ENCODE results near the gene MOB1B.
A peak's percentile ranks its signal among the peaks of the same experiment; 100 is the strongest.
"Not testable (repeated sequence)": the region's sequence is repeated elsewhere in the genome, so short reads cannot be mapped to it uniquely, and the experiment has no call there.

The MOB1B gene

GRCh38 chr4:70898581-70898980 is 3.6 kb upstream of the MOB1B start:
- H3K27me3 Mint-ChIP-seq, H3K9me3 Mint-ChIP-seq, H3K27ac Mint-ChIP-seq, H3K4me3 Mint-ChIP-seq, ATAC-seq, DNase-seq: not testable (repeated sequence)
- H3K4me1 Mint-ChIP-seq: peaks cover 12% of the 10 kb centered on the region

- DNase-seq (no peak), ATAC-seq (peak; percentile 10)
Measured at GRCh38 chr4:70901607-70901983, 574 bp upstream of the MOB1B start.

DNA sequence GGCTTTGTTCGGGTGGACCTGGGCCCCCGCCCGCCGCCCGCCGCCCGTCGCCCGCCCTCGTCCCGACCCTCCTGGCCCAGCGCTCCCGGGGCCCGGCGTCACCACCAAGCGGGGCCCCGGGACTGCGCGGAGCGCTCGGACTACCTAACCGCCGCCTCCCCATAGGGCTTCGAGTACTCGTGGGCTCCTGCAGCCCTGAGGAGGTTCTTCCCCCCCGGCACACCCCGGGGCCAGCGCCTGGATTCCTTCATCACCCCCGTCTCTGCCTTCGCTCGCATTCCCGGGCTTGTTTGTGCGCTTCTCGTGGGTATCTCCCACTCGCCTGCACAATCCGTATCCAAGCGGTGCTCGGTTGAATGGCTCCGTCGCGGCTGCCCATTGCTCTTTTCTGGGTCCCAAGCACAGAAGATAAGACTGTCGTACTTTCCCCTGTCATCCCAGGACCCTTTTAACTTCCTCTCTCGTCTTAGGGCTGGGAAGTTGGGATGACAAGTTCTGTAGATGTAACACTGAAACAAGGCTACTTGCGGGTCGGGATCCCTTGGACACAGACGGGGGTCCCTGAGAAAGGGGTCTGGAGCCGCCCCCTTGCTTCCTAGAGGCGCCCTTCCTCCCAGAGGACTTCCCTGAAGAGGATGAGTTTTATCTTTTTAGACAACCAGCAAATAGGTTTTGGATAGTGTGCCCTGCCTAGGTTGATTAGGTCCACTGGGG is 565 bp downstream of the MOB1B start:
- H3K4me3 Mint-ChIP-seq: peak overlapping the region; percentile 99
- peak in 1 of 2 donors; percentile 28 for DNase-seq
- peaks cover 41% of the 10 kb centered on the region for H3K4me1 Mint-ChIP-seq
- peak overlapping the region; percentile 96 for H3K27ac Mint-ChIP-seq
- no peaks in the 10 kb centered on the region for H3K27me3 Mint-ChIP-seq
- ATAC-seq: peak; percentile 76
- H3K9me3 Mint-ChIP-seq: no peaks in the 10 kb centered on the region

More at GRCh38 chr4:70901607-70901983, 574 bp upstream of the MOB1B start:
- H3K4me1 Mint-ChIP-seq: peaks cover 36% of the 10 kb centered on the region
- peak overlapping the region; percentile 95 to 96 for H3K27ac Mint-ChIP-seq
- H3K9me3 Mint-ChIP-seq: no peaks in the 10 kb centered on the region
- no peaks in the 10 kb centered on the region for H3K27me3 Mint-ChIP-seq
- peak overlapping the region; percentile 99 for H3K4me3 Mint-ChIP-seq

DNA sequence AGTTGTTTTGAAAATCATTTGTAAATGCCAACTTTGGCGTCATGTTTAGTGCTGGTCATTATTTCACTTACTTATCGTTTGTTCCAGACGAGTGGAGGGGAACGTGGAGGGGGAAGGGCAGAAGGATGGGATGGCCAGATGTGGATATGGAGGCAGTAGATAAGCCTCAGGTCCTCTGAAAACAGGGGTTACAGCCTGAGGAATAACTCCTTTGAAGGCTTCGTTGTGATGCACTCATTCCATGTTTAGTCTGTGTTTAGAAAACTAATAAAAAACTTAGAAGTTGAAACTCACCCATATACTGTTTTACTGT is 1.1 kb downstream of the MOB1B start:
- Mint-ChIP-seq H3K27ac (peak overlapping the region in 1 of 2 donors; percentile 96), H3K9me3 (no peaks in the 10 kb centered on the region), H3K27me3 (no peaks in the 10 kb centered on the region), H3K4me1 (peaks cover 41% of the 10 kb centered on the region), H3K4me3 (peak overlapping the region; percentile 99)
- no peak for ATAC-seq
- no peak for DNase-seq

GRCh38 chr4:70908993-70909556 is 6.9 kb downstream of the MOB1B start:
- H3K9me3 Mint-ChIP-seq: no peaks in the 10 kb centered on the region
- no peaks in the 10 kb centered on the region for H3K27me3 Mint-ChIP-seq
- H3K27ac Mint-ChIP-seq: no peak overlapping the region
- H3K4me3 Mint-ChIP-seq: no peak overlapping the region
- no peak for DNase-seq
- ATAC-seq: no peak
- H3K4me1 Mint-ChIP-seq: peaks cover 26% of the 10 kb centered on the region

DNA sequence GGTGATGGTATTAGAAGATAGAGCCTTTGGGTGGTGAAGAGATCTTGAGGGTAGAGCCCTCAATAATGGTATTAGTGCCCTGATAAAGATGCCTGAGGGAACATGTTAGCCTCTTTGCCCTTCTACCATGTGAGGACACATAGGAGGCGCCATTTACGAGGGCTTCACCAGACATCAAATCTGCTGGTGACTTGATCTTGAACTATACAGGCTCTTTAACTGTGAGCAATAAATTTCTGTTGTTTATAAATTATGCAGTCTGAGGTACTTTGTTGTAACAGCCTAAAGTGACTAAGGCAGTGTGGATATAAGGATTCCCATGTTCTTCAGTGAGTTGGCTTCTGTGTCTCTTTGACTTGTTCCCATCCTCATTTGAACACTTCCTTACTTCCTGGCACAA is 11.8 kb downstream of the MOB1B start:
- DNase-seq (no peak), ATAC-seq (no peak)
- H3K27me3 Mint-ChIP-seq: no peaks in the 10 kb centered on the region
- peak overlapping the region in 1 of 2 donors; percentile 40 for H3K27ac Mint-ChIP-seq
- H3K4me3 Mint-ChIP-seq: no peak overlapping the region
- H3K9me3 Mint-ChIP-seq: no peaks in the 10 kb centered on the region
- H3K4me1 Mint-ChIP-seq: peaks cover 8% of the 10 kb centered on the region

GRCh38 chr4:70914631-70915030 is 12.5 kb downstream of the MOB1B start:
- H3K27me3 Mint-ChIP-seq: no peaks in the 10 kb centered on the region
- H3K4me1 Mint-ChIP-seq: peaks cover 8% of the 10 kb centered on the region
- no peak overlapping the region for H3K4me3 Mint-ChIP-seq
- no peaks in the 10 kb centered on the region for H3K9me3 Mint-ChIP-seq
- ATAC-seq (no peak), DNase-seq (no peak)
- H3K27ac Mint-ChIP-seq: no peak overlapping the region

DNA sequence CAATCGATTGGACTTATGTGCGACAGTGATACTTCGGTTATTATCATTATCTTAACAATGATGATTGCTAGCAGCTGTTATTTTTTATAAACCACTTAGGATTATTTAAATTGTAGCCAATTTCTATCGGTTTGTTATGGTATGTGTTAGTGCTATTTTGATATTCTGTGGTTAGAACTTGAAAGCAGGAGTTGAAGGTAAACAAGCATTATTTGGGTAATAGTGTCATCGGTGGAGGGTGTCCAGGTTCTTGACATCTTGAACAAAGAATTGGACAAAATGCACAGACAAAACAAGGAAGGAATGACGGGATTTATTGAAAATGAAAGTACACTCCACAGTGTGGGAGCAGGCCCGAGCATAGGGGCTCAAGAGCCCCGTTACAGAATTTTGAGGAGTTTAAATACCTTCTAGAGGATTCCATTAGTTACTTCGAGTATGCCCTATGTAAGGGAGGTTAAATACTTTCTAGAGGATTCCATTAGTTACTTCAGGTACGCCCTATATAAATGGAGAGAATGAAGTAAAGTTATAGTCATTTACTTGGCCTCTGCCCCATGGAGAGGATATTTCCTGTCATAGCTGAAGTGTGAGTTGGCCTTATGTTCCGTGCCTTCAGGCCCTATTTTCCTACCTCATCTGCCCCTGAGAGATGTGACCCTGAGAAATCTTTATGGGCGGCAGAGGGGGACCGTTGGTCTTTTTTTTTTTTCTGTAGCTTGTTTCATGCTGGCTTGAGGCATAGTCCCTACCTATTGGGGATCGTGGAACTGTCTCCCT is 13.1 kb downstream of the MOB1B start:
- ATAC-seq: no peak
- no peak for DNase-seq
- peaks cover 3 to 4% of the 10 kb centered on the region in 2 donors for H3K9me3 Mint-ChIP-seq
- peak overlapping the region in 1 of 2 donors; percentile 84 for H3K27ac Mint-ChIP-seq
- no peak overlapping the region for H3K4me3 Mint-ChIP-seq
- H3K4me1 Mint-ChIP-seq: peaks cover 8% of the 10 kb centered on the region
- H3K27me3 Mint-ChIP-seq: no peaks in the 10 kb centered on the region

DNA sequence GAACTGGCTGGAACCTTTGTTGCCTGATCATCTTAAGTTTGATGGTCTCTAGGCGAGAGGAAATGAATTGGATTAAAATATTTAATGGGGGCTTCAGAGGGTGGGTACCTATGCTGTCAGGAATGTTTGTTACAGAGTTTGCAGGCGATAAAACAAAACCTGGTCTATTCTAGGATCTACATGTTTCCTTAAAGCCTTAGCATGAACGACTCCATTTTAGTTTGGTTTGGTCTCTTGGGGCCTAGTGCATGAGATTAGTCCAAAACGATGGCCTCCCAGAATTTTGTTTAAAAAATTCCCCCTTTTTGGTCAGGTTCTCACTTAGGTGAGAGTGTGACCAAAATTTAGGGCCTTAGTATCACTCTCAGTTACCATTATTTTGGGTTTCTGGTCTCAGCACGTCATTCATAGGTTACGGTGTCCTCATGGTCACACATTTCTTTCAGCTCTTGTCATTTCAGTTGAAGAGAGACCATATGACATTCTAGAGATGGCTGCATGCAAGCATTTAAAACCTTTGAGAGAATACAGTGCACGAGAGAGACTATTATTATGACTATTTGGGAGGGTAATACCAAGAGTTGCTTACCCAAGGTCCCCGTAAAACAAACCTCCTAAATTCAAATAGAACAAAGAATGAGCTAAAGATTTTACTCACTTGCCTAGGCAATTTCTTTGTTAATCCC is 13.8 kb downstream of the MOB1B start:
- Mint-ChIP-seq H3K4me3 (no peak overlapping the region), H3K27me3 (no peaks in the 10 kb centered on the region), H3K4me1 (peaks cover 8% of the 10 kb centered on the region), H3K9me3 (peaks cover 6 to 8% of the 10 kb centered on the region in 2 donors), H3K27ac (peak overlapping the region in 1 of 2 donors; percentile 84)
- ATAC-seq (no peak), DNase-seq (no peak)

DNA sequence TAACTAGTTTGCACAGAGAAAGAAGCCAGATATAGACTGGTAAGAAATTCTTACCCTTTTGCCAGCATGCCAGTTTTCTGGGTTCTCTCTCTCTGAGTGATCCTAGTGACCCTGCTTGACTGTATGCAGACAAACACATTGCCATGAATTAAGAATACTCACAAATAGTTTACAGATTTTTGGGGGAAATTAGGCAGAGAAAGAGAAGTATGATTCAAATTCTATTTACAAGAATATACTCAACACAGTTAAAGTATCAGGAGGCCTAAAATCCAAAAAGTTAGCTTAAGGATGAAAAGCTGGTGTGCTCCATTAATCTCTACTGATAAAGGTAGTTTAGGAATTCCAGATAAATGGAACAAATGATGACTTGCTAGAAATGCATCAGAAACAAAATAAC is 18.4 kb downstream of the MOB1B start:
- Mint-ChIP-seq H3K27me3 (no peaks in the 10 kb centered on the region), H3K27ac (no peak overlapping the region), H3K4me3 (no peak overlapping the region), H3K9me3 (peaks cover 6 to 8% of the 10 kb centered on the region in 2 donors), H3K4me1 (peaks cover 22% of the 10 kb centered on the region)
- ATAC-seq (no peak), DNase-seq (no peak)

DNA sequence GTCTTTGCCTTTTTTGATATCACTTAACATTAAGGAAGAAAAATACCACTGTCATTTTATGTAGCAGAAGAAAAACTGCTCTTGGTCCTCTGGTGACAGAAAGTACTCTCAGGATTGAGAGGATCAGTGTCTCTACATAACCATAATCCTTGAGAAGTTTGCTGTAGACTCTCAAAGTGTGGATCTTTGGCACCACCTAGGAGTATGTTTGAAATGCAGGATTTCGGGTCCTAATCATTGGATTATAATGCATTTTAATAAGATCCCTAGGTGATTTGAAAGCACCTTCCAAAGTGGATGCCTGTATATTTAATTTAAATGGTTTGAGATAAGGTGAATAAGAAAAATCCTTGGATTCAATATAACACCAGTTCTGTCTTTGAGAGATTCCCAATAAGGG is 23.2 kb downstream of the MOB1B start:
- Mint-ChIP-seq H3K9me3 (peaks cover under 1 to 2% of the 10 kb centered on the region in 2 donors), H3K4me1 (peaks cover 54% of the 10 kb centered on the region), H3K27me3 (no peaks in the 10 kb centered on the region), H3K4me3 (no peak overlapping the region), H3K27ac (no peak overlapping the region)
- DNase-seq: no peak
- no peak for ATAC-seq

DNA sequence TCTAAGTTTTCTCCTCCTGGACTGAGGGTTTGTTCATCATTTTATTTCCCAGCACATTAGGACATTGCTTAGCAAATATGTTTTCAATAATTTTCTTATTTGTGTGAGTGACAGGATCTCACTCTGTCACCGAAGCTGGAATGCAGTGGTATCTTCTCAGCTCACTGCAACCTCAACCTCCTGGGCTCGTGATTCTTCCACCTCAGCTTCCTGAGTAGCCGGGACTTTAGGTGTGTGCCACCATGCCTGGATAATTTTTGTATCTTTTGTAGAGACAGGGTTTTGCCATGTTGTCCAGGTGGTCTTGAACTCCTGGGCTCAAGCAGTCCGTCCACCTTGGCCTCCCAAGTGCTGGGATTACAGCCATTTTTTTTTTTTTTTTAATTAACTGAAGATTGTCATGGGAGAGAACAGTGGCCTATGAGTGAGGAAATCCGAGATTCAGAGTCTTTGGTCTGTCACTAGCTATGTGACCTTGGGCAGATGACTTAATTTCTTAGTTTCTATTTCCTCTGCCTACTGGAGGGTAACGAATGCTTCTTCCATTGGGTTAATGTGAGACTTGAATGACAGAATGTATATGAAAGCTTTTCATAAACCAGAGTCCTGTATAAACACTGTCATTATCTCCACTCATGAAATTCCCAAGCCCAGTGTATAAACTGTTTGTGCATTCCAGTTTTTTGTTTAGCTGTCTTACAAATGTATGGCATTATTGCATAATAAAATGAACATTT is 23.9 kb downstream of the MOB1B start:
- Mint-ChIP-seq H3K27me3 (no peaks in the 10 kb centered on the region), H3K4me3 (peak overlapping the region; percentile 47 to 60), H3K9me3 (no peaks in the 10 kb centered on the region), H3K4me1 (peaks cover 60% of the 10 kb centered on the region), H3K27ac (peak overlapping the region; percentile 8 to 85)
- no peak for DNase-seq
- ATAC-seq: peak; percentile 90

DNA sequence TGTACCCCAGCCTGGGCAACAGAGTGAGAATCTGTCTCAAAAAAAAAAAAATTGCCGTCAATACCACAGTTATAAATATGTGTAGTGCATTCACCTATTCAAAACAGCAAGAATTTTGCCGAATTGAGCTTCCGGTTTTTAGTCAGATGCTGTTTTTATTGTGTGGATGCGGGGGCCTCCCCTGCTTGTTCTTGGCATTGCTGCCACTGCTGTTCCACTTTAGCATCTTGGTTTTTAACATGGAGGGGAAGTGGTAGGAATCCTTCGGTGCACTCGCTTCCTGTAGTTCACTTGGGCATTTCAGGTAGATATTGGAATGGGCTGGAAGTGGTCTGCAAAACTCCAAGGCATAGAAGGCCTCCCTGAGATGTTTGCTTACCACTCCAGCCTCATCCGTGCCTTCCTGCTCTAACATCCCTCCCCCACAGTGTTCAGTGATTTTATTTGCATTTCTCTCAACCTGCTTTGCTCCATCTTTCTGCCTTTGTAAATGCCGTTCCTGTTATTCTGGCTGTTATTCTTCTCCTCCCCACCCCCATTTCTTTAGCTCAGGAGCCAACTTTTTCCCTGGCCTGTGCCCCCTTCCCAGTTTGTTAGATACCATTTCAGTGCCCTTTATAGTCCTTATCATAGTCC is 25.5 kb downstream of the MOB1B start:
- Mint-ChIP-seq H3K27me3 (no peaks in the 10 kb centered on the region), H3K4me1 (peaks cover 62% of the 10 kb centered on the region), H3K9me3 (peaks cover 0 to under 1% of the 10 kb centered on the region in 2 donors), H3K27ac (peak overlapping the region; percentile 60 to 69), H3K4me3 (peak overlapping the region; percentile 16 to 60)
- peak; percentile 18 to 38 for DNase-seq
- ATAC-seq: peak; percentile 73

DNA sequence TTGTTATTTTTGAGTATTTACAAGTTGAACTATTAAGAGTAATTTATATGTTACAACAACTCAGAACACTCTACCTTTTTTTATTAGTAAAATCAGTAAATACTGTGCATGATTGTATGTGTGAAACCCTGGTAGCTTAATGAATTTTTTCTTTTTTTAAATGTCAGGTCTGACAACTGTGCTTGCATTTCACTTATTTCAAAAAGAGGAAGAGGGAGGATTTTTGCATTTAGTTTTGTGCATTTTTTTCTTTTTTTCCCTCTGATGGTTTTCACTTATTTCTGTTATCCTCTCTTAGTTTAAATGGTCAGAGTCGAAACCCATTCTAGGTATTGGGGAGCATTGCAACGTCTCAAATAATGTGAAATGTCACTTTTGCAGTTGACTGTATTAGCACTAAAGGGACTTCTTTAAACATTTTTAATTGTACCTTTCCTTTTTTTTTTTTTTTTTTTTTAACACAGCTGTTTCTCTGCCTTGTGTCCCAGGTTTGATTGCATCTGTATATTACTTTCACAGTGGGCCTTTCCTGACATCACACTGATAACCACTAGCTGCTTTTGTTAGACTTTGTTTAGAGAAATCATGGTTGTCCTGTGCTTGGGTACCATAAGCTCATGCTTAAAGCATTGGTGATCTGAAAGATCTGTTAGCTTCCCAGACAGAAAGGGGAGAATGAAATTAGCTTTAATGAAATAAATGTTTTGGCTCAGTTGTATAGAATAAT is 28.5 kb downstream of the MOB1B start:
- H3K27ac Mint-ChIP-seq: no peak overlapping the region
- no peak for DNase-seq

More for the DNA sequence above, 28.5 kb downstream of the MOB1B start:
- Mint-ChIP-seq H3K4me3 (no peak overlapping the region), H3K4me1 (peaks cover 39% of the 10 kb centered on the region), H3K9me3 (peaks cover 0 to 7% of the 10 kb centered on the region in 2 donors), H3K27me3 (no peaks in the 10 kb centered on the region)
- no peak for ATAC-seq

All from stimulated activated naive CD8-positive, alpha-beta T cell treated with anti-CD3 and anti-CD28 coated beads, Interleukin-15, amount 100 ng/mL, for 72 hours (primary cell).